Measurements from ENCODE around the gene TMEM117.

DNA sequence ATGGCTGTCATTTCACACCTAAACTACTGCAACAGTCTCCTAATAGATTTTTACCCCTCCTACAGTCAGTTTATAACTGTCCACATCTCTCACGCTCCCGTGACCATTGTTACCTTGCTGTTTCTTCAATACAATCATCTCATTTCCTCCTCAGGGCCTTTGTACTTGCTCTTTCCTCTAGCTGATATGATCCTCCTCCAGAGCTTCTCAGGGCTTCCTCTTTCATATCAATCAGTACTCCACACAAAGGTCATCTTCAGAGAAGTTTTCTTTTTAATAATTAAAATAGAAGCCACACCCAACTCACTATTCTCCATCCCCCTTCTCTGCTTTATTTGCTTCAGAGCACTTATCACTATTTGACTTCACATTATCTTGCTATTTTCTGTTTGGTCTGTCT, 532.0 kb downstream of the TMEM117 start:
- TF ChIP-seq, protein P1, sequence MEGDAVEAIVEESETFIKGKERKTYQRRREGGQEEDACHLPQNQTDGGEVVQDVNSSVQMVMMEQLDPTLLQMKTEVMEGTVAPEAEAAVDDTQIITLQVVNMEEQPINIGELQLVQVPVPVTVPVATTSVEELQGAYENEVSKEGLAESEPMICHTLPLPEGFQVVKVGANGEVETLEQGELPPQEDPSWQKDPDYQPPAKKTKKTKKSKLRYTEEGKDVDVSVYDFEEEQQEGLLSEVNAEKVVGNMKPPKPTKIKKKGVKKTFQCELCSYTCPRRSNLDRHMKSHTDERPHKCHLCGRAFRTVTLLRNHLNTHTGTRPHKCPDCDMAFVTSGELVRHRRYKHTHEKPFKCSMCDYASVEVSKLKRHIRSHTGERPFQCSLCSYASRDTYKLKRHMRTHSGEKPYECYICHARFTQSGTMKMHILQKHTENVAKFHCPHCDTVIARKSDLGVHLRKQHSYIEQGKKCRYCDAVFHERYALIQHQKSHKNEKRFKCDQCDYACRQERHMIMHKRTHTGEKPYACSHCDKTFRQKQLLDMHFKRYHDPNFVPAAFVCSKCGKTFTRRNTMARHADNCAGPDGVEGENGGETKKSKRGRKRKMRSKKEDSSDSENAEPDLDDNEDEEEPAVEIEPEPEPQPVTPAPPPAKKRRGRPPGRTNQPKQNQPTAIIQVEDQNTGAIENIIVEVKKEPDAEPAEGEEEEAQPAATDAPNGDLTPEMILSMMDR (IDR thresholded peaks at IDR 0.05; ENCODE audit: extremely low read depth in 1 of 2, insufficient read depth in 1 of 2, low read depth in 1 of 2, low read length in 2 of 2), result no peak
- TF ChIP-seq POLR2A (IDR thresholded peaks at IDR 0.05; ENCODE audit: low read depth, low read length), result no peak

All from endothelial cell of umbilical vein (primary cell).